Natural killer cell (primary cell): ENCODE measurements around the gene ENC1. TPM values are rescaled to one million over a fixed set of nuclear protein-coding genes. Genes with fewer than 3 reads are reported as not detected.

ENCODE experiments used
- ATAC-seq, 3 donors: fragments of 150-1000 bp in 2 of 3; fragments of 200-7000 bp in 1 of 3; cut with Tn5 transposase; 1 replicate in 1 of 3; 2 replicates in 2 of 3; pipeline ENCODE4 v1.10.0; 2021; ENCODE audit warnings: mild to moderate bottlenecking in 2 of 3, moderate library complexity in 2 of 3
- DNase-seq, 2 donors: peaks; one replicate each; pipeline versions ENCODE4 v3.0.0 to v3.0.0-alpha.2; 2013 to 2021; ENCODE audit warnings: mixed read lengths in 1 of 2
- H3K27ac ChIP-seq: one replicate; pipeline ENCODE4 v1.5.1; 2013; ENCODE audit warnings: mild to moderate bottlenecking, low read length
- H3K27me3 ChIP-seq: one replicate; pipeline ENCODE4 v1.6.1; 2013; ENCODE audit warnings: low read length; ENCODE audit not compliant: control insufficient read depth, insufficient read depth
- H3K36me3 ChIP-seq: one replicate; pipeline ENCODE4 v1.6.1; 2013; ENCODE audit warnings: low read length; ENCODE audit not compliant: control insufficient read depth, insufficient read depth
- H3K4me1 ChIP-seq: one replicate; pipeline ENCODE4 v1.6.1; 2013; ENCODE audit warnings: low read length; ENCODE audit not compliant: control insufficient read depth, insufficient read depth
- H3K4me3 ChIP-seq: one replicate; pipeline ENCODE4 v1.5.1; 2013; ENCODE audit warnings: low read length
- H3K9me3 ChIP-seq: one replicate; pipeline ENCODE4 v1.6.1; 2013; ENCODE audit warnings: low read length; ENCODE audit not compliant: control insufficient read depth, insufficient read depth
- H3K27ac Mint-ChIP-seq, 2 donors: one replicate each; pipeline ENCODE4 v1.8.0; 2022; ENCODE audit warnings: mild to moderate bottlenecking in 2 of 2, mixed read lengths in 2 of 2, moderate library complexity in 1 of 2
- H3K27me3 Mint-ChIP-seq, 2 donors: one replicate each; pipeline ENCODE4 v1.8.0; 2022; ENCODE audit warnings: low read depth in 2 of 2, mixed read lengths in 2 of 2
- H3K36me3 Mint-ChIP-seq: one replicate; pipeline ENCODE4 v1.8.0; 2022; ENCODE audit warnings: mixed read lengths
- H3K4me1 Mint-ChIP-seq, 2 donors: one replicate each; pipeline ENCODE4 v1.8.0; 2022; ENCODE audit warnings: mixed read lengths in 2 of 2
- H3K4me3 Mint-ChIP-seq: one replicate; pipeline ENCODE4 v1.8.0; 2022; ENCODE audit warnings: mild to moderate bottlenecking, moderate library complexity, mixed read lengths
- H3K9me3 Mint-ChIP-seq, 2 donors: one replicate each; pipeline ENCODE4 v1.8.0; 2022; ENCODE audit warnings: mixed read lengths in 2 of 2
- WGBS: methylation state at CpG from one replicate; pipeline ENCODE4 v1.1.7; 2013; ENCODE audit warnings: missing lambda C conversion rate; ENCODE audit not compliant: insufficient coverage; 5-methylcytosine and 5-hydroxymethylcytosine counted together
- intact Hi-C: fragments of 100-400 bp; cut with micrococcal nuclease; formaldehyde crosslinking; loops from one replicate; pipeline ENCODE4 v1.14.2; 2022
- total RNA-seq, 4 donors: library from RNA; stranded (reverse); fragments of 120-200 nt in 1 of 4; gene quantifications; one replicate each; pipeline versions ENCODE4 v1.2.3 to v1.2.4, GENCODE V29; 2013 to 2022
- TF ChIP-seq, protein P1 (sequence below): fragments of 200-600 bp; IDR thresholded peaks from one replicate; pipeline ENCODE4 v1.8.0; 2022; ENCODE audit warnings: antibody characterized with exemption

The ENC1 gene
- total RNA-seq, 3 donors from 2014 or later (not counting 1 experiment from before 2014, with no cell fraction given), result 89.6 to 133 (median 99.3) TPM

DNA sequence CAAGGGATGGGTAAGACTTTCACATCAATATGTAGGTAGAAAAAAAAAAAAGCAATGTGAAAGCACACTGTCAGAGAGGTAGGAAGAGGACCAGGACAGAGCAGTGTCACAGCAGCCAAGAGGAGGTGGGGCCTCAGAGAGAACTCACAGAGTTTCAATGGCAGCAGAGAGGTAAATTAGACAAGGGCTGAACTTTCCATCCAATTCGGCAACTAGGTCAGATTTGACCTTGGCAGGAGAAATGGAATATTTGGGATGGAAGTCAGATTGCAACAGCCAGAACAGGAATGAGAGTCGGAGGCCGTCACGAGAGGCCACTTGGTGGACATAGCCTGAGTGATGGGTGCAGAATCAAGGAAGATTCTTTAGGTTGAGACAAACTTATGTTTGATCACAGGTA, 57.7 kb downstream of the ENC1 start:
- WGBS, result 100% methylated on average over 4 of the region's 4 CpGs
- H3K36me3 Mint-ChIP-seq, result no peaks in the 10 kb centered on the region
- Histone ChIP-seq H3K9me3 (no peaks in the 10 kb centered on the region), H3K27ac (no peak overlapping the region), H3K36me3 (no peaks in the 10 kb centered on the region), H3K4me1 (peaks cover 20% of the 10 kb centered on the region), H3K27me3 (no peaks in the 10 kb centered on the region), H3K4me3 (no peak overlapping the region)
- H3K27me3 Mint-ChIP-seq, result no peaks in the 10 kb centered on the region
- H3K4me3 Mint-ChIP-seq, result no peak overlapping the region
- H3K27ac Mint-ChIP-seq, result no peak overlapping the region
- intact Hi-C loops, result no loop called here
- no peaks in the 10 kb centered on the region for H3K9me3 Mint-ChIP-seq
- H3K4me1 Mint-ChIP-seq, result peaks cover 22% of the 10 kb centered on the region in 2 donors
- ATAC-seq (no peak), DNase-seq (no peak)
- TF ChIP-seq, protein P1, sequence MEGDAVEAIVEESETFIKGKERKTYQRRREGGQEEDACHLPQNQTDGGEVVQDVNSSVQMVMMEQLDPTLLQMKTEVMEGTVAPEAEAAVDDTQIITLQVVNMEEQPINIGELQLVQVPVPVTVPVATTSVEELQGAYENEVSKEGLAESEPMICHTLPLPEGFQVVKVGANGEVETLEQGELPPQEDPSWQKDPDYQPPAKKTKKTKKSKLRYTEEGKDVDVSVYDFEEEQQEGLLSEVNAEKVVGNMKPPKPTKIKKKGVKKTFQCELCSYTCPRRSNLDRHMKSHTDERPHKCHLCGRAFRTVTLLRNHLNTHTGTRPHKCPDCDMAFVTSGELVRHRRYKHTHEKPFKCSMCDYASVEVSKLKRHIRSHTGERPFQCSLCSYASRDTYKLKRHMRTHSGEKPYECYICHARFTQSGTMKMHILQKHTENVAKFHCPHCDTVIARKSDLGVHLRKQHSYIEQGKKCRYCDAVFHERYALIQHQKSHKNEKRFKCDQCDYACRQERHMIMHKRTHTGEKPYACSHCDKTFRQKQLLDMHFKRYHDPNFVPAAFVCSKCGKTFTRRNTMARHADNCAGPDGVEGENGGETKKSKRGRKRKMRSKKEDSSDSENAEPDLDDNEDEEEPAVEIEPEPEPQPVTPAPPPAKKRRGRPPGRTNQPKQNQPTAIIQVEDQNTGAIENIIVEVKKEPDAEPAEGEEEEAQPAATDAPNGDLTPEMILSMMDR, result no peak

DNA sequence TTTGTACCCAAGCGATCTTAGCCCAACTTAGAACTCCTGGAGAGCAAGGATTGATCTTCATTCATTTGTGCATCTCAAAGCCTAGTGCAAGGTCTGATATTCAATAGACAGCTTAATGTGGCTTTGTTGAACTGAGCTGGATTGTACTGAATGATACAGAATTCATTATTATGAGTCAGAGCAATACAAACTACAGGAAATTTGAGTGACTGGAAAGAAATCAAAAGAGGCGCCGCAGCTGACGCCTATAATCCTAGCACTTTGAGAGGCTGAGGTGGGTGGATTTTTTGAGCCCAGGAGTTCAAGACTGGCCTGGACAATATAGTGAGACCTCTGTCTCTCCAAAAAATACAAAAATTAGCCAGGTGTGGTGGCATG, 58.6 kb downstream of the ENC1 start:
- 93% methylated on average over 4 of the region's 4 CpGs for WGBS
- ATAC-seq, result no peak
- H3K27ac Mint-ChIP-seq, result no peak overlapping the region
- no peak overlapping the region for H3K4me3 ChIP-seq
- H3K36me3 ChIP-seq, result no peaks in the 10 kb centered on the region
- no peaks in the 10 kb centered on the region for H3K27me3 Mint-ChIP-seq
- H3K27ac ChIP-seq, result no peak overlapping the region
- peaks cover 28% of the 10 kb centered on the region in 2 donors for H3K4me1 Mint-ChIP-seq
- no peak for DNase-seq
- no peaks in the 10 kb centered on the region for H3K9me3 Mint-ChIP-seq
- intact Hi-C loops, result no loop called here
- no peaks in the 10 kb centered on the region for H3K36me3 Mint-ChIP-seq
- H3K4me3 Mint-ChIP-seq, result no peak overlapping the region
- H3K4me1 ChIP-seq, result peaks cover 24% of the 10 kb centered on the region
- no peaks in the 10 kb centered on the region for H3K9me3 ChIP-seq
- H3K27me3 ChIP-seq, result no peaks in the 10 kb centered on the region
- TF ChIP-seq, protein P1, result no peak

DNA sequence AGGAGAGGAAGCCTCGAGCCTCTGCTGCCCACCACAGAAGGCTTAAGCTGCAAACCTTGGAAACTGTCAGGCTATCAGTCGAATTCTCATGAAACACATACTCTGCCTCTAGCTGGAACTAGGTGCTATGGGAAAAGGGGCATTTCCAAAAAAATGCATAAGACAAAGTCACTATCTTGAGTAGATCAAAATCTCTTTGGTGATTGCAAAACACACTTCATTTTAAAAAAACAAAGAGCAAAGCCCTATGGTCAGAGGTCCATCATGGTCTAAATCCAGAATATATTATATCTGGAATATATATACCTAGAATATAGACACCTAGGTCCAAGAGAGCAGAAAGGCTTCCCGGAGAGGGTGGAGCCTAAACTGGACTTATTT, 59.8 kb downstream of the ENC1 start:
- no peak overlapping the region for H3K27ac Mint-ChIP-seq
- DNase-seq, result no peak
- no peaks in the 10 kb centered on the region for H3K27me3 ChIP-seq
- no peaks in the 10 kb centered on the region for H3K36me3 ChIP-seq
- H3K27me3 Mint-ChIP-seq, result no peaks in the 10 kb centered on the region
- TF ChIP-seq, protein P1, result no peak
- ATAC-seq, result no peak
- H3K4me3 ChIP-seq, result no peak overlapping the region
- 87% methylated on average over 3 of the region's 3 CpGs for WGBS
- H3K9me3 ChIP-seq, result no peaks in the 10 kb centered on the region
- peaks cover 38% of the 10 kb centered on the region in 2 donors for H3K4me1 Mint-ChIP-seq
- no peaks in the 10 kb centered on the region for H3K36me3 Mint-ChIP-seq
- no peak overlapping the region for H3K4me3 Mint-ChIP-seq
- no peak overlapping the region for H3K27ac ChIP-seq
- intact Hi-C loops, result no loop called here
- peaks cover 32% of the 10 kb centered on the region for H3K4me1 ChIP-seq
- H3K9me3 Mint-ChIP-seq, result no peaks in the 10 kb centered on the region

DNA sequence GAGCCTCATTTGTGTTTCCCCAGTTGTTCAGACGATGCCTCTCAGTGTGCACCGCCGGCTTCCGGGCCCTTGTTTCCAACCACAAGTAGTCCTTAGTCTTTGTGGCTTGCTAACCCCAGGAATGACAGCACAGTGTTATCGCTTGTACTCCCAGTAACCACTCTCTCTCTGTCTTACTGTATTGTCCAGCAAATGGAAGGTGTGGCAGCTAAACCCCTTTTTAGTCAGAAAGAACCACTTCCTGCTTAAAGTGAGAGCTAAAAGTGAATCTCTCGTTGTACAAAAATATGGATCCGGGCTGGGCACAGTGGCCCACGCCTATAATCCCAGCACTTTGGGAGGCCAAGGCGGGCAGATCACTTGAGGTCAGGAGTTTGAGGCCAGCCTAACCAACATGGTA, 61.3 kb downstream of the ENC1 start:
- Histone ChIP-seq H3K4me1 (peaks cover 32% of the 10 kb centered on the region), H3K4me3 (no peak overlapping the region), H3K36me3 (no peaks in the 10 kb centered on the region), H3K9me3 (no peaks in the 10 kb centered on the region), H3K27me3 (no peaks in the 10 kb centered on the region), H3K27ac (peak overlapping the region; percentile 15)
- WGBS, result 14% methylated on average over 9 of the region's 9 CpGs
- H3K4me1 Mint-ChIP-seq, result peaks cover 38% of the 10 kb centered on the region in 2 donors
- intact Hi-C loops, result loop anchor here (2.0 kb wide), 1 partner anchor 52 kb away; no protein-coding TSS in a partner anchor
- no peaks in the 10 kb centered on the region for H3K36me3 Mint-ChIP-seq
- DNase-seq, result peak; percentile 41 to 66
- TF ChIP-seq, protein P1, result no peak
- H3K27ac Mint-ChIP-seq, result peak overlapping the region; percentile 77 to 78
- ATAC-seq, result peak; percentile 76 to 81 (median 80)
- H3K9me3 Mint-ChIP-seq, result no peaks in the 10 kb centered on the region
- H3K27me3 Mint-ChIP-seq, result no peaks in the 10 kb centered on the region
- H3K4me3 Mint-ChIP-seq, result peak overlapping the region; percentile 63
